Stimulated activated CD8-positive, alpha-beta memory T cell treated with anti-CD3 and anti-CD28 coated beads, Interleukin-4, amount 100 ng/mL, for 4 hours (primary cell): ENCODE results near the gene PSPH.

Experiments used
- DNase-seq, 2 donors: peaks; one replicate each; pipeline ENCODE4 v3.0.0-alpha.2; 2020; ENCODE audit warnings: low read depth in 2 of 2, low spot score in 1 of 2

PSPH gene

GRCh38 chr7:56007167-56007652 lies 44.0 kb downstream of the PSPH start:
- no peak for DNase-seq

- DNase-seq, result no peak
Observed at GRCh38 chr7:56003749-56004148, 47.5 kb downstream of the PSPH start.

GRCh38 chr7:55996856-55997500 lies 54.3 kb downstream of the PSPH start:
- no peak for DNase-seq

- DNase-seq, result no peak
Observed at GRCh38 chr7:55992346-55992745, 58.9 kb downstream of the PSPH start.

GRCh38 chr7:55983537-55983936 lies 67.7 kb downstream of the PSPH start:
- DNase-seq, result no peak

- DNase-seq, result no peak
Observed at GRCh38 chr7:55980266-55980665, 71.0 kb downstream of the PSPH start.

- DNase-seq, result no peak
Observed at GRCh38 chr7:55977831-55978230, 73.4 kb downstream of the PSPH start.

- DNase-seq, result no peak
Observed at GRCh38 chr7:55975988-55976633, 75.1 kb downstream of the PSPH start.

GRCh38 chr7:55973747-55974250 lies 77.4 kb downstream of the PSPH start:
- no peak for DNase-seq

- DNase-seq, result no peak
Observed at GRCh38 chr7:55970978-55971377, 80.3 kb downstream of the PSPH start.

- DNase-seq, result no peak
Observed at GRCh38 chr7:55970561-55970960, 80.7 kb downstream of the PSPH start.

- no peak for DNase-seq
Observed at GRCh38 chr7:55969391-55969790, 81.9 kb downstream of the PSPH start.

- DNase-seq, result no peak
Observed at GRCh38 chr7:55966851-55967250, 84.4 kb downstream of the PSPH start.

- DNase-seq, result no peak
Observed at GRCh38 chr7:55965805-55966421, 85.3 kb downstream of the PSPH start.

GRCh38 chr7:55965100-55965470 lies 86.2 kb downstream of the PSPH start:
- DNase-seq, result no peak

GRCh38 chr7:55964261-55965099 lies 86.8 kb downstream of the PSPH start, which contains the start of gene NIPSNAP2:
Gene NIPSNAP2, plus strand, starts transcription at chr7:55964585. Its CDS starts 25 bp downstream, at chr7:55964610.
- DNase-seq, result peak in 1 of 2 donors; percentile 11

- DNase-seq, result no peak
Observed at GRCh38 chr7:55963584-55964168, 87.6 kb downstream of the PSPH start.

- DNase-seq, result no peak
Observed at GRCh38 chr7:55962014-55962413, 89.2 kb downstream of the PSPH start.
